HEK293T (cell line): ENCODE measurements around the gene FLVCR1.

Source experiments
- BHLHE40 ChIP-seq: fragments of 450-650 bp; IDR thresholded peaks from 2 replicates; pipeline ENCODE4 v1.6.1; 2016; ENCODE audit warnings: mild to moderate bottlenecking, moderate library complexity, borderline replicate concordance
- CTBP1 ChIP-seq: fragments of 450-650 bp; IDR thresholded peaks from 2 replicates; pipeline ENCODE4 v1.6.1; 2016; ENCODE audit warnings: borderline replicate concordance
- ELF4 ChIP-seq: fragments of 450-650 bp; IDR thresholded peaks from 2 replicates; pipeline ENCODE4 v1.6.1; 2017; ENCODE audit warnings: antibody characterized with exemption
- FOXA1 ChIP-seq: fragments of 450-650 bp; IDR thresholded peaks from 2 replicates; pipeline ENCODE4 v1.6.1; 2016; ENCODE audit warnings: mild to moderate bottlenecking
- FOXK2 ChIP-seq: fragments of 450-650 bp; IDR thresholded peaks from 2 replicates; pipeline ENCODE4 v1.6.1; 2016; ENCODE audit warnings: mild to moderate bottlenecking
- HDGF ChIP-seq: fragments of 450-650 bp; IDR thresholded peaks from 2 replicates; pipeline ENCODE4 v1.6.1; 2017; ENCODE audit warnings: antibody characterized with exemption, borderline replicate concordance
- L3MBTL2 ChIP-seq: fragments of 450-650 bp; conservative IDR thresholded peaks from 2 replicates; pipeline ENCODE4 v1.6.1; 2016; ENCODE audit warnings: mild to moderate bottlenecking
- LEF1 ChIP-seq: fragments of 450-650 bp; IDR thresholded peaks from 2 replicates; pipeline ENCODE4 v1.6.1; 2017; ENCODE audit warnings: mild to moderate bottlenecking, borderline replicate concordance
- NFRKB ChIP-seq: fragments of 450-650 bp; IDR thresholded peaks from 2 replicates; pipeline ENCODE4 v1.6.1; 2016; ENCODE audit warnings: mild to moderate bottlenecking, moderate library complexity
- SUZ12 ChIP-seq: fragments of 450-650 bp; IDR thresholded peaks from 2 replicates; pipeline ENCODE4 v1.6.1; 2016; ENCODE audit warnings: mild to moderate bottlenecking
- TARDBP ChIP-seq: fragments of 450-650 bp; IDR thresholded peaks from 2 replicates; pipeline ENCODE4 v1.6.1; 2016
- ZNF384 ChIP-seq: fragments of 450-650 bp; IDR thresholded peaks from 2 replicates; pipeline ENCODE4 v1.6.1; 2016
- TF ChIP-seq, protein P1 (sequence below): fragments of 450-650 bp; IDR thresholded peaks from 2 replicates; pipeline ENCODE4 v1.6.1; 2016

DNA sequence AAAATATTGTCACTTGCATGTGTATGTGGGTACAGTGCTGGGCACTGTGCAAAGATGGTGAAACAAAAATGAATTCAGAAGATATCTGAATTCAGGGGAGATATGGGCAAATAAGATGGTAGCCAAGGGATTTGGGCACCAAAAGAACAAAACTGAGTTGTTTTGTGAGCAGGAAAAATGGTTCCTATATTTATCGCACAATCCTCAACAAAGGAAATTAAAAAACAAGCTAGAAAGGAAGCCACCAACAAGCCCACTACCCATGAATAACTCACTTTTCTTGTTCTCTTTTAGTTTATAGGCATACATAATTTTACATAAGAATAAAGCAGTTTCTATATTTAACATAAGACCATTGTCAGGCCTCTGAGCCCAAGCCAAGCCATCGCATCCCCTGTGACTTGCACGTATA is 51.6 kb downstream of the FLVCR1 start:
- TF ChIP-seq TARDBP (no peak), BHLHE40 (no peak), FOXA1 (no peak), SUZ12 (no peak), FOXK2 (no peak), NFRKB (no peak), L3MBTL2 (no peak), HDGF (no peak), ZNF384 (no peak), LEF1 (no peak), ELF4 (no peak), CTBP1 (no peak)
- TF ChIP-seq, protein P1, sequence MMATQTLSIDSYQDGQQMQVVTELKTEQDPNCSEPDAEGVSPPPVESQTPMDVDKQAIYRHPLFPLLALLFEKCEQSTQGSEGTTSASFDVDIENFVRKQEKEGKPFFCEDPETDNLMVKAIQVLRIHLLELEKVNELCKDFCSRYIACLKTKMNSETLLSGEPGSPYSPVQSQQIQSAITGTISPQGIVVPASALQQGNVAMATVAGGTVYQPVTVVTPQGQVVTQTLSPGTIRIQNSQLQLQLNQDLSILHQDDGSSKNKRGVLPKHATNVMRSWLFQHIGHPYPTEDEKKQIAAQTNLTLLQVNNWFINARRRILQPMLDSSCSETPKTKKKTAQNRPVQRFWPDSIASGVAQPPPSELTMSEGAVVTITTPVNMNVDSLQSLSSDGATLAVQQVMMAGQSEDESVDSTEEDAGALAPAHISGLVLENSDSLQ: no peak
